ENCODE measurements around the gene DDX46.

Gene DDX46

DNA sequence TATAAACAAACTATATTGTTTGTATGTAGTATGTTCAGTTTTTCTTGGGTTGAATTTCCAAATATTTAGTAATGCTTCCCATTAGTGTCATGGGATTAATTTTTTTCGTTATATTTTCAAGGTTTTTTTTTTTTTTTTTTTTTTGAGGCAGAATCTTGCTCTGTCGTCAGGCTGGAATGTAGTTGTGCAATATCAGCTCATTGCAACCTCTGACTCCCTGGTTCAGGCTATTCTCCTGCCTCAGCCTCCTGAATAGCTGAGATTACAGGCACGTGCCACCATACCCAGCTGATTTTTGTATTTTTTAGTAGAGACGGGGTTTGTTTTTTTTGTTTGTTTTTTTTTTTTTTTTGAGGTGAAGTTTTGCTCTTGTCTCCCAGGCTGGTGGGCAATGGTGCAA, 10.6 kb downstream of the DDX46 start:
- no peak for DNase-seq (ENCODE audit: extremely low read depth, low read depth)
- TF ChIP-seq, protein P1, sequence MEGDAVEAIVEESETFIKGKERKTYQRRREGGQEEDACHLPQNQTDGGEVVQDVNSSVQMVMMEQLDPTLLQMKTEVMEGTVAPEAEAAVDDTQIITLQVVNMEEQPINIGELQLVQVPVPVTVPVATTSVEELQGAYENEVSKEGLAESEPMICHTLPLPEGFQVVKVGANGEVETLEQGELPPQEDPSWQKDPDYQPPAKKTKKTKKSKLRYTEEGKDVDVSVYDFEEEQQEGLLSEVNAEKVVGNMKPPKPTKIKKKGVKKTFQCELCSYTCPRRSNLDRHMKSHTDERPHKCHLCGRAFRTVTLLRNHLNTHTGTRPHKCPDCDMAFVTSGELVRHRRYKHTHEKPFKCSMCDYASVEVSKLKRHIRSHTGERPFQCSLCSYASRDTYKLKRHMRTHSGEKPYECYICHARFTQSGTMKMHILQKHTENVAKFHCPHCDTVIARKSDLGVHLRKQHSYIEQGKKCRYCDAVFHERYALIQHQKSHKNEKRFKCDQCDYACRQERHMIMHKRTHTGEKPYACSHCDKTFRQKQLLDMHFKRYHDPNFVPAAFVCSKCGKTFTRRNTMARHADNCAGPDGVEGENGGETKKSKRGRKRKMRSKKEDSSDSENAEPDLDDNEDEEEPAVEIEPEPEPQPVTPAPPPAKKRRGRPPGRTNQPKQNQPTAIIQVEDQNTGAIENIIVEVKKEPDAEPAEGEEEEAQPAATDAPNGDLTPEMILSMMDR (IDR thresholded peaks at IDR 0.05; ENCODE audit: low read depth, low read length), result no peak

DNA sequence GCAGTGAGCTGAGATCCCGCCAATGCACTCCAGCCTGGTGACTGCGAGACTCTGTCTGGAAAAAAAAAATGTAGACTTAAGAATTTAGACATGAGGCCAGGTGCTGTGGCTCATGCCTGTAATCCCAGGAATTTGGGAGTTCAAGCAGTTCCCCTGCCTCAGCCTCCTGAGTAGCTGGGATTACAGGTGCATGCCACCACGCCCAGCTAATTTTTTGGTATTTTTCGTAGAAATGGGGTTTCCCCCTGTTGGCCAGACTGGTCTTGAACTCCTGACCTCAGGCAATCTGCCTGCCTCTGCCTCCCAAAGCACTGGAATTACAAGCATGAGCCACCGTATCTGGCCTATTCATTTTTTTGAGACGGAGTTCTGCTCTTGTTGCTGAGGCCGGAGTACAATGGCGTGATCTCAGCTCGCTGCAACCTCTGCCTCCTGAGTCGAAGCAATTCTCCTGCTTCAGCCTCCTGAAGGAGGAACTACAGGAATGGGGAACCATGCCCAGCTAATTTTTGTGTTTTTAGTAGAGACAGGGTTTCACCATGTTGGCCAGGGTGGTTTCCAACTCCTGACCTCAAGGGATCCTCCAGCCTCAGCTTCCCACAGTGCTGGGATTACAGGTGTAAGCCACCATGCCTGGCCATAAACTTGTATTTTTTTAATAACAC, 14.0 kb downstream of the DDX46 start:
- no peak for DNase-seq (ENCODE audit: extremely low read depth, low read depth)
- TF ChIP-seq, protein P1 (IDR thresholded peaks at IDR 0.05; ENCODE audit: low read depth, low read length), result no peak

DNA sequence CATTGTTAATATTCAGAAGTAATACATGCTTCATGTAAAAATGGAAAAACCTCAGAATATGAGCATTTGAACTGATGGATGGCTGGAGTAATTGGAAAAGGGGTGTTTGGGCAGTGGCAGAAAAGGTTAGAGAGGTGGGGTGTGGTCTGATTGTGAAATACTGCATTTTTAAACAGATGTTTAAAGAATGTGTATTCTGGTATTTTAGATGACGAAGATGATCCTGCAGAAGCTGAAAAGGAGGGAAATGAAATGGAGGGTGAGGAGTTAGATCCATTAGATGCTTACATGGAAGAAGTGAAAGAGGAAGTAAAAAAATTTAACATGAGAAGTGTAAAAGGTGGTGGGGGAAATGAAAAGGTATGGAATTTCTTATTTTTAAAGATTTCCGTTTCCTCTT, 18.8 kb downstream of the DDX46 start:
- no peak for DNase-seq (ENCODE audit: extremely low read depth, low read depth)
- TF ChIP-seq, protein P1 (IDR thresholded peaks at IDR 0.05; ENCODE audit: low read depth, low read length), result no peak

DNA sequence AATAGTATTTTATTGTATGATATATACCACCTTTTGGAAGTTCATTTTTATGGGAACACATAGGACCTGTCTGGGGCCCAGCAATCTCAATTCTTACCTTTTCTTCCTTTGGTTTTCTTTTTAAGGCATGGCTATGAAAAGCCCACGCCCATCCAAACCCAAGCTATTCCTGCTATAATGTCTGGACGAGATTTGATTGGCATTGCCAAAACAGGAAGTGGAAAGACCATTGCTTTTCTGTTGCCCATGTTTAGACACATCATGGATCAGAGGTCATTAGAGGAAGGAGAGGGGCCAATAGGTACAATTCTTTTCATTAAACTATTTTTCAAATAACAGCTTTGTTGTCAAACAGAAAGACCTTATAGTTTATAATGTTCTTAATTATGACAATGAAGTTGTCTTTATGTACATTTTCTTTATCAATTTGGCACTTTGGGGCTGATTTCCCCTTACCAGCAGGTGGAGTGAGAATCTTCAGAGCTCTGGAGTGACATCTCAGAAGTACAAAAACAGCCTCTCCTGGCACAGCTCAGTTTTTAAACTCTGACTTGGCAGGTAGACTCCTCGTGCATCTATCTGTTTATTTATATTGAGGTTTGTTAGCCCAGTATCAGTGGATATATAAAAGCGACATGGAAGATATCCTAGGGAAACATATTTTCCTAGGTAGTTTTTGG, 25.8 kb downstream of the DDX46 start:
- DNase-seq (ENCODE audit: extremely low read depth, low read depth), result no peak
- TF ChIP-seq, protein P1 (IDR thresholded peaks at IDR 0.05; ENCODE audit: low read depth, low read length), result peak; percentile 25

DNA sequence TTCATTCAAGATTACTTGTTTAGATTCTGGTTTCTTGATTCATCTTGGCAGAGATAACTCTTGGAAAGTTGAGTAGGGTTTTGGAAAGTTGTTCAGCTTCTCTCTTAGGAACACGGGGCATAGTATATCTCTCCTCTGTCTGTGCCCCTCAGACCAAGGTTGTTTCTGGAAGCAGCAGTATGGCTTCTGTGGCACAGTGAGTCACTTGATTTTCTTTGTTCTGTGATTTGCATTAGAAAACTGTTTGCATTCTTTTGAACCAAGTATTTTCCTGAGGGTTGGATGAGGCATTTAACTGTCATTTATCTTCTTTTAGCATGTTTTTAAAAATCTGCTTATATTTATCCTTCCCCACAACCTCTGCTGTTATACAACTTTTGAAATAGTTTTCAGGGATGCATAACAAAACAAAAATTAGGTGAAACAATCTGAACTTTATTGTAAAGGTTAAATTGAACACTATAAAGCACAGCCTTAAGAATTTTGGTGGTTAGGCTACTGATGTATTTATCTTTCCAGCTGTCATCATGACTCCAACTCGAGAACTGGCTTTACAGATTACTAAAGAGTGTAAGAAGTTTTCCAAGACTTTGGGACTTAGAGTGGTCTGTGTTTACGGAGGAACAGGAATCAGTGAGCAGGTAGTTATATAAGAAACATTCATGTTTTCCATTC, 26.5 kb downstream of the DDX46 start:
- peak; percentile 29 for DNase-seq (ENCODE audit: extremely low read depth, low read depth)
- TF ChIP-seq, protein P1 (IDR thresholded peaks at IDR 0.05; ENCODE audit: low read depth, low read length), result no peak

DNA sequence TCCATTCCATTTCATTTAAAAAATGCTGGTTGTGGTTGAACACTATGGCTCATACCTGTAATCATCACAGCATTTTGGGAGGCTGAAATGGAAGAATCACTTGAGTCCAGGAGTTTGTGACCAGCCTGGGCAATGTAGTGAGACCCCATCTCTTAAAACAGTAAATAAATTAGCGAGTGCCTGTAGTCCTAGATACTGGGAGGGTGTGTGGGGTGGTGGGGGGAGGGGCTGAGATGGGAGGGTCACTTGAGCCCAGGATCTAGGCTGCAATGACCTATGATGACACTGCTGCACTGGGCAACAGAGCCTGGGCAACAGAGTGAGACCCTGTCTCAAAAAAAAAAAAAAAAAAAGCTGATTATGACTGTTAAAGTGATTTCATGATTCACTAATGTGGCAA, 29.1 kb downstream of the DDX46 start:
- TF ChIP-seq, protein P1 (IDR thresholded peaks at IDR 0.05; ENCODE audit: low read depth, low read length), result no peak

DNA sequence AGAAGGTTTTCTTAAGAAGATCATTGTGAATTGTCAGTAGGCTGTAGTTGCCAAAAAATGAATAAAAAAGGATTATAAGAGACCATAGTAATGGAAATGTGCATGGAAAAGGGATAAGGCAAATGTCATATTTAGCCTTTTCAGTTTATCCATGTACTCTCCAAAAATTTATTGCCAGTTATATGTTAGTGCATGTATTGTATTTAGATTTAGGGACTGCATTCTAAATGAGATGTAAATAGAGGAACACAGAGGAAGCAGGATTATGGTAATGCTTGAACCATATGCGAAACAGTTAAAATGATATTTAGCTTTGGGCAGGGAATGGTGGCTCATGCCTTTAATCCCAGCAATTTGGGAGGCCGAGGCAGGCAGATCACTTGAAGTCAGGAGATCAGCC, 33.0 kb downstream of the DDX46 start:
- DNase-seq (ENCODE audit: extremely low read depth, low read depth), result no peak

More for the DNA sequence above, 29.1 kb downstream of the DDX46 start:
- DNase-seq (ENCODE audit: extremely low read depth, low read depth), result no peak

More for the DNA sequence above, 33.0 kb downstream of the DDX46 start:
- TF ChIP-seq, protein P1 (IDR thresholded peaks at IDR 0.05; ENCODE audit: low read depth, low read length), result no peak
